ENCODE measurements around the gene USP4.
A peak's percentile ranks its signal among the peaks of the same experiment; 100 is the strongest.
"Not testable (repeated sequence)": the region's sequence is repeated elsewhere in the genome, so short reads cannot be mapped to it uniquely, and the experiment has no call there.

Gene USP4

GRCh38 chr3:49358884-49359225, 19.0 kb upstream of the USP4 start:
- no peak for TF ChIP-seq CTCF (conservative IDR thresholded peaks at IDR 0.05; ENCODE audit: low read length)
- DNase-seq (ENCODE audit: low read depth) = no peak
- peak overlapping the region; percentile 76 for H3K4me3 ChIP-seq (ENCODE audit: low read length)

GRCh38 chr3:49358217-49358883, 18.5 kb upstream of the USP4 start, which contains the start of gene GPX1:
TSS of gene GPX1 (minus strand) at chr3:49358353. CDS start at chr3:49358278, 75 bp downstream.
- H3K4me3 ChIP-seq (ENCODE audit: low read length) = peak within 1 kb of the TSS; percentile 76
- no peak for TF ChIP-seq CTCF (conservative IDR thresholded peaks at IDR 0.05; ENCODE audit: low read length)
- peak; percentile 97 for DNase-seq (ENCODE audit: low read depth)

- peak; percentile 90 for DNase-seq (ENCODE audit: low read depth)
- peak overlapping the region; percentile 76 for H3K4me3 ChIP-seq (ENCODE audit: low read length)
Measured at GRCh38 chr3:49357443-49358216, 17.8 kb upstream of the USP4 start.

- not testable (repeated sequence) for DNase-seq (ENCODE audit: low read depth)
- peak overlapping the region; percentile 76 for H3K4me3 ChIP-seq (ENCODE audit: low read length)
Measured at GRCh38 chr3:49357095-49357442, 17.2 kb upstream of the USP4 start.

GRCh38 chr3:49352890-49353421, 13.1 kb upstream of the USP4 start:
- DNase-seq (ENCODE audit: low read depth) = no peak
- no peak for TF ChIP-seq CTCF (conservative IDR thresholded peaks at IDR 0.05; ENCODE audit: low read length)
- H3K4me3 ChIP-seq (ENCODE audit: low read length) = no peak overlapping the region

GRCh38 chr3:49352281-49352680, 12.4 kb upstream of the USP4 start:
- H3K4me3 ChIP-seq (ENCODE audit: low read length) = no peak overlapping the region
- TF ChIP-seq CTCF (conservative IDR thresholded peaks at IDR 0.05; ENCODE audit: low read length) = no peak
- DNase-seq (ENCODE audit: low read depth) = no peak

GRCh38 chr3:49351521-49352011, 11.7 kb upstream of the USP4 start:
- H3K4me3 ChIP-seq (ENCODE audit: low read length) = no peak overlapping the region
- no peak for TF ChIP-seq CTCF (conservative IDR thresholded peaks at IDR 0.05; ENCODE audit: low read length)
- DNase-seq (ENCODE audit: low read depth) = peak; percentile 88
